H1 (cell line): Measurements from ENCODE around the gene LRRC10.

Experiments used
- CBX5 ChIP-seq: fragments of 300-800, 300-1000 bp; sonication (generic); IDR thresholded peaks from 2 replicates; pipeline ENCODE4 v1.7.1; 2016; ENCODE audit warnings: antibody characterized with exemption, low read length, low read depth
- CBX8 ChIP-seq: fragments of 300-800, 300-1000 bp; sonication (generic); IDR thresholded peaks from 2 replicates; pipeline ENCODE4 v1.7.1; 2016; ENCODE audit warnings: low read depth, low read length, borderline replicate concordance
- CHD7 ChIP-seq: fragments of 300-600 bp; sonication (generic); IDR thresholded peaks from 2 replicates; pipeline ENCODE4 v1.7.1; 2012; ENCODE audit warnings: low read length, moderate library complexity, mild to moderate bottlenecking, inconsistent platforms; ENCODE audit not compliant: insufficient replicate concordance
- EZH2 ChIP-seq: fragments of 200-600 bp; sonication (generic); IDR thresholded peaks from 2 replicates; pipeline ENCODE4 v1.7.1; 2012; ENCODE audit warnings: low read depth, mild to moderate bottlenecking, moderate library complexity, low read length, inconsistent platforms; ENCODE audit not compliant: severe bottlenecking
- JUND ChIP-seq: IDR thresholded peaks from 2 replicates; pipeline ENCODE4 v1.6.1; 2011; ENCODE audit warnings: mild to moderate bottlenecking, improper control_type of control experiment, low read length
- POLR2A ChIP-seq, 2 experiments: IDR thresholded peaks; 1 replicate in 1 of 2; 2 replicates in 1 of 2; pipeline ENCODE4 v1.6.1; 2011; ENCODE audit warnings: low read depth in 2 of 2, low read length in 2 of 2, mild to moderate bottlenecking in 2 of 2; ENCODE audit errors: control extremely low read depth in 1 of 2
- RBBP5 ChIP-seq: IDR thresholded peaks from 2 replicates; pipeline ENCODE4 v1.7.1; 2012; ENCODE audit warnings: low read depth, mild to moderate bottlenecking, inconsistent platforms, low read length, moderate library complexity, borderline replicate concordance
- SP4 ChIP-seq: IDR thresholded peaks from 2 replicates; pipeline ENCODE4 v1.6.1; 2012; ENCODE audit warnings: low read length, inconsistent platforms
- USF2 ChIP-seq: IDR thresholded peaks from 2 replicates; pipeline ENCODE4 v1.6.1; 2011; ENCODE audit warnings: low read length, improper control_type of control experiment
- TF ChIP-seq, protein P1 (sequence below), 3 experiments: IDR thresholded peaks; 1 replicate in 2 of 3; 2 replicates in 1 of 3; pipeline versions ENCODE4 v1.5.1 to v1.6.1; 2011; ENCODE audit warnings: low read length in 3 of 3, mild to moderate bottlenecking in 3 of 3, inconsistent platforms in 2 of 3, low read depth in 1 of 3, moderate library complexity in 1 of 3; ENCODE audit not compliant: insufficient read depth in 1 of 3; ENCODE audit errors: control extremely low read depth in 1 of 3

- TF ChIP-seq JUND (no peak), SP4 (no peak), EZH2 (no peak), POLR2A (IDR thresholded peaks at IDR 0.05; ENCODE audit: control extremely low read depth in 1 of 2, low read depth in 2 of 2, low read length in 2 of 2) (no peak), CHD7 (no peak), CBX8 (no peak), USF2 (no peak), RBBP5 (no peak), CBX5 (no peak)
- TF ChIP-seq, protein P1, sequence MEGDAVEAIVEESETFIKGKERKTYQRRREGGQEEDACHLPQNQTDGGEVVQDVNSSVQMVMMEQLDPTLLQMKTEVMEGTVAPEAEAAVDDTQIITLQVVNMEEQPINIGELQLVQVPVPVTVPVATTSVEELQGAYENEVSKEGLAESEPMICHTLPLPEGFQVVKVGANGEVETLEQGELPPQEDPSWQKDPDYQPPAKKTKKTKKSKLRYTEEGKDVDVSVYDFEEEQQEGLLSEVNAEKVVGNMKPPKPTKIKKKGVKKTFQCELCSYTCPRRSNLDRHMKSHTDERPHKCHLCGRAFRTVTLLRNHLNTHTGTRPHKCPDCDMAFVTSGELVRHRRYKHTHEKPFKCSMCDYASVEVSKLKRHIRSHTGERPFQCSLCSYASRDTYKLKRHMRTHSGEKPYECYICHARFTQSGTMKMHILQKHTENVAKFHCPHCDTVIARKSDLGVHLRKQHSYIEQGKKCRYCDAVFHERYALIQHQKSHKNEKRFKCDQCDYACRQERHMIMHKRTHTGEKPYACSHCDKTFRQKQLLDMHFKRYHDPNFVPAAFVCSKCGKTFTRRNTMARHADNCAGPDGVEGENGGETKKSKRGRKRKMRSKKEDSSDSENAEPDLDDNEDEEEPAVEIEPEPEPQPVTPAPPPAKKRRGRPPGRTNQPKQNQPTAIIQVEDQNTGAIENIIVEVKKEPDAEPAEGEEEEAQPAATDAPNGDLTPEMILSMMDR (IDR thresholded peaks at IDR 0.05; ENCODE audit: control extremely low read depth in 1 of 3, insufficient read depth in 1 of 3, low read depth in 1 of 3, low read length in 3 of 3), result no peak
Observed at GRCh38 chr12:69660164-69660863, 49.6 kb upstream of the LRRC10 start.
